Prostate gland (tissue), 2 donors: Measurements from ENCODE around the gene STXBP3.

ENCODE experiments used
- POLR2A ChIP-seq: fragments of 450-650 bp; IDR thresholded peaks from one replicate; pipeline ENCODE4 v1.6.1; 2016; ENCODE audit warnings: antibody characterized with exemption, mild to moderate bottlenecking
- TF ChIP-seq, protein P1 (sequence below), 4 experiments: fragments of 200-600 bp in 2 of 4; fragments of 450-650 bp in 2 of 4; sonication (generic) in 2 of 4; IDR thresholded peaks; 1 replicate in 3 of 4; 2 replicates in 1 of 4; pipeline ENCODE4 v1.5.1; 2016 to 2019; ENCODE audit warnings: antibody characterized with exemption in 4 of 4, mild to moderate bottlenecking in 2 of 4, moderate library complexity in 2 of 4

DNA sequence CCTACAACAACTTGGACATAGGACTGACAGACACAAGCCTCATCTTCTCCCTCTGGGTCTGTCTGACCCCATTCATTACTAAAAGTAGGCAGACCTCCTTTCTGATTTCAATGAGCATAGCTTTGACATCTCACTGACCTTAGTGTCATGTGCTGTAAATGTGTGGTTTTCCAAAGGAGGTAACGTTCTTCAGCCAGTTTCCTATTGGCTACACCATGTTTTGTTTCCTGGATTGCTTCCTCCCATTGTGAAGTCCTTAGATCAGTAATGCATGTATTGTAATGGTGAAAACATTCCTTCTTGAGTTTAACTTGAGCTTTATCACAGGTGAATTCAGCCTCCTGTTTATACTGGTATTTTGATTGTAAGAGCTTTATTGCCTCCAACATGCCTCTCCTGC lies 20.6 kb downstream of the STXBP3 start:
- no peak for TF ChIP-seq POLR2A
- TF ChIP-seq, protein P1, sequence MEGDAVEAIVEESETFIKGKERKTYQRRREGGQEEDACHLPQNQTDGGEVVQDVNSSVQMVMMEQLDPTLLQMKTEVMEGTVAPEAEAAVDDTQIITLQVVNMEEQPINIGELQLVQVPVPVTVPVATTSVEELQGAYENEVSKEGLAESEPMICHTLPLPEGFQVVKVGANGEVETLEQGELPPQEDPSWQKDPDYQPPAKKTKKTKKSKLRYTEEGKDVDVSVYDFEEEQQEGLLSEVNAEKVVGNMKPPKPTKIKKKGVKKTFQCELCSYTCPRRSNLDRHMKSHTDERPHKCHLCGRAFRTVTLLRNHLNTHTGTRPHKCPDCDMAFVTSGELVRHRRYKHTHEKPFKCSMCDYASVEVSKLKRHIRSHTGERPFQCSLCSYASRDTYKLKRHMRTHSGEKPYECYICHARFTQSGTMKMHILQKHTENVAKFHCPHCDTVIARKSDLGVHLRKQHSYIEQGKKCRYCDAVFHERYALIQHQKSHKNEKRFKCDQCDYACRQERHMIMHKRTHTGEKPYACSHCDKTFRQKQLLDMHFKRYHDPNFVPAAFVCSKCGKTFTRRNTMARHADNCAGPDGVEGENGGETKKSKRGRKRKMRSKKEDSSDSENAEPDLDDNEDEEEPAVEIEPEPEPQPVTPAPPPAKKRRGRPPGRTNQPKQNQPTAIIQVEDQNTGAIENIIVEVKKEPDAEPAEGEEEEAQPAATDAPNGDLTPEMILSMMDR (IDR thresholded peaks at IDR 0.05) = no peak
